Measurements from ENCODE around the gene FRAS1. TPM values are rescaled to one million over a fixed set of nuclear protein-coding genes. Genes with fewer than 3 reads are reported as not detected.
A peak's percentile ranks its signal among the peaks of the same experiment; 100 is the strongest.
"Not testable (repeated sequence)": the region's sequence is repeated elsewhere in the genome, so short reads cannot be mapped to it uniquely, and the experiment has no call there.

FRAS1 gene
- total RNA-seq, 1 donor from 2014 or later, result 12.4 TPM

DNA sequence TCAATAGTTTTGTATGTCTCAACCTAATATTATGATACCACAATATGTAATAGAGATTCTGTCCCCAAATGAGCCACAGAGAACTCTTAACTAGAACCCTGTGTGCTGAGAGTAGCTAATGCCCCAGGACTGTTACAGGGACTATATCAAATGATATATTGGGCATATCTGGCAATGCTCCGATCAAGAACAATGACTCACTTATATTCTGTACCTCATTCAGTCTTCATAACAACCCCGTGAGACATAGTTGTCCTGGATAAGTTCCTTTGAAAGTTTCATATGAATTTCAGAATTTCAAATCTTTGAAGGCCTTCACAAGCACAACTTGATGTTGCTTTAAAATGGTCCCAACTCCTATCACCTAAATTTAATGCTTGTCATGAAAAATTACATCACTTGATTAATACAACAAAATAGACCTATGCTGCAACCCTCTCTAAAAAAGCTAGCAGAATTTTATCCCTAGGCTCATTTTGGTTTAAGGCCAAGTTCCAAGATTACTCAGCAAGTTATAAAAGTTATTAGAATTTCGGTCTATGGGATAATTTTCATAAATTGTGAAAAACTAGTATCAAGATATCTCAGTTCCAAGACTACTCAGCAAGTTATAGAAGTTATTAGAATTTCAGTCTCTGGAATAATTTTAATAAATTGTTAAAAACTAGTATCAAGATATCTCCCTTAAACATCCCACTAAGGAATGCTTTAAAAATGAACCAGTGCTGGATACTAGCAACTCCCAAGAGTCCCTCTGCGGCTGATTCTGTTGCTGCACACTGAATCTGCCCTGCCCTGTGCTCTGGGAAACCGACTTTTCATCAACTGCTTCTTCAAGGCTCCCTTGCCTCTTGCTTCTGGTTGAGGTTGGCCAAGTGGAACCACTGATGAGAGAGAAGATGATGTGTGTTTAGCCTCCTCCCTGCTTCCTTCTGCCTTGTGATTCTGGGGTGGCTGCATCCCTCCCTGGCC is 488.4 kb downstream of the FRAS1 start:
- no peak for DNase-seq (ENCODE audit: low spot score)

DNA sequence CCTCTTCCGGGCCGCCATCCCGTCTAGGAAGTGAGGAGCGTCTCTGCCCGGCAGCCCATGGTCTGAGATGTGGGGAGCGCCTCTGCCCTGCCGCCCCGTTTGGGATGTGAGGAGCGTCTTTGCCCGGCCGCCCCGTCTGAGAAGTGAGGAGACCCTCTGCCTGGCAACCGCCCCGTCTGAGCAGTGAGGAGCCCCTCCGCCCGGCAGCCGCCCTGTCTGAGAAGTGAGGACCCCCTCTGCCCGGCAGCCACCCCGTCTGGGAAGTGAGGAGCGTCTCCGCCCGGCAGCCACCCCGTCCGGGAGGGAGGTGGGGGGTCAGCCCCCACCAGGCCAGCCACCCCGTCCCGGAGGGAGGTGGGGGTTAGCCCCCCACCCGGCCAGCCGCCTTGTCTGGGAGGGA is 490.8 kb downstream of the FRAS1 start:
- not testable (repeated sequence) for DNase-seq (ENCODE audit: low spot score)

DNA sequence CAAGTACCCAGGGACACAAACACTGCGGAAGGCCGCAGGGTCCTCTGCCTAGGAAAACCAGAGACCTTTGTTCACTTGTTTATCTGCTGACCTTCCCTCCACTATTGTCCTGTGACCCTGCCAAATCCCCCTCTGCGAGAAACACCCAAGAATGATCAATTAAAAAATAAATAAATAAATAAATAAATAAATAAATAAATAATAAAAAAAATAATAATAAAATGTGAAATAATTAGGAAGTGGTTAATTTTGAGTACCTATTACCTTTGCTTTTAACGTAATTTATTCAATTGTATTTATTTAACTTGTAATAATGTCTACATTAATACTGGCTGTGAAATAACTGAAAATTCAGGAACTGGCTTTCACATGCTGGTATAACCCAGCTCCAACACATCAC is 491.8 kb downstream of the FRAS1 start:
- not testable (repeated sequence) for DNase-seq (ENCODE audit: low spot score)

DNA sequence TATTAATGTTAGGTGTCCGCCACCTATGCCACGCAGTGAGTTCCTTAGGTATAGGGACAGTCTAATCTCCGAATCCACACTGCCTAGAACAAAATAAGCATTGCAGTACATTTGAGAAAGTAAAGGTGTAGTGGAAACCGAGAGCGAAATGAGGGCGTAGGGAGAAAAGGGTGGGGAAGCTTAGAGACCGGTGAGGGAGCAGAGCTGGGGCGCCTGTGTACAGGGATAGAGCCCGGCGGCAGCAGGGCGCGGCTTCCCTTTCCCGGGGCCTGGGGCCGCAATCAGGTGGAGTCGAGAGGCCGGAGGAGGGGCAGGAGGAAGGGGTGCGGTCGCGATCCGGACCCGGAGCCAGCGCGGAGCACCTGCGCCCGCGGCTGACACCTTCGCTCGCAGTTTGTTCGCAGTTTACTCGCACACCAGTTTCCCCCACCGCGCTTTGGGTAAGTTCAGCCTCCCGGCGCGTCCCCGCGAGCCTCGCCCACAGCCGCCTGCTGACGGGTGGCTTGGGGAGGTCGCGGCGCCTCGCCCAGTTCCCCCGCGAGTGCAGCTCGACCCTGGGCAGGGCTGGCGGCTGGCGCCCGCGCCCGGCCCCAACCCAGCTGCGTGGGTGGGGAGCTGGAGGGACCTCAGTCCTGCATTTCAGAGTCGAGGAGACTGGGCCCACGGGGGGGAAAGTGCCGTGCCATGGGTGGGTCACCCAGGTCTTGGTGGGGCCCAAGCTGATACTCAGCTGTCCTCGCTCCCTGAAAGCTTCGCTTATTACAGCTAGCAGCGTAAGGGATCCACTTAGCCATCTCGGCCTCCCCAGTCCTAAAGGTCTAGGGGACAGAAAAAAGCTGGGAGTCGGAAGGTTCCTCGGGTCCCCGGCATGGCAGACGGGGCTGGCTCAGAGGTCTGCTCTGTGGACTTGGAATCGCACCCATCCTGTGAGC is 494.6 kb downstream of the FRAS1 start, which contains the start of gene ANXA3:
Gene ANXA3 (plus strand): TSS at position 351 of the 932 bp plus-strand sequence. CDS start 2,704 bp downstream, outside the sequence.
- peak; percentile 44 for DNase-seq (ENCODE audit: low spot score)

DNA sequence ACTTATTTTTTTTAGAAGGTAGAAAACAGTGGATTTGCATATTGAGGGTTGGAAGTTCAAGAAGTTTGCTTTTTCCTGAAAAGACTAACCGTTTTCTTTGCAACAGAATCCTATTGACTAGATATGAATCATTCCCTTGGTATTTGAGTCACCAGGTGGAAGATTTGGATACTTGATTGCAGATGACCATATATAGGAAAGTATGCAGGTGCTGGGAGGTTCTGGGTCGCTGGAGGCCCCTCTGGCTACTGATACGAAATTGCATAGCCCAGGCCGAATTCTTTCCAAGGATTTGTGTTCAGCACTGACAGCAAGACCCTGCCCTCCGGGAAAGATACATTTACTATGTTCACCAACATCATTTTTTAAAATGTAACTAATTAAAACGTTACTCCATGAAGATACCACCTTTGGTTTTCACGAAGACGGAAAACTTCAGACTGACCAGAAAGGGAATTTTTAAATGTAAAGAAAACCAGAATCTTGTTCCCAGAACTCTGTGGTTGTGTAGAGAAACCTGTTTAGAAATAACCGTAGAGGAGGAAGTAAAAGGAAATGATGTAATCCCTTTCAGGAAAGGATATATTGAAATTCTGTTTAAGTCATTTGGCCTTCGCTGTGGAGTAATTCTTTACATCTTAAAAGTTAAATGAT is 495.4 kb downstream of the FRAS1 start:
- DNase-seq (ENCODE audit: low spot score), result no peak

DNA sequence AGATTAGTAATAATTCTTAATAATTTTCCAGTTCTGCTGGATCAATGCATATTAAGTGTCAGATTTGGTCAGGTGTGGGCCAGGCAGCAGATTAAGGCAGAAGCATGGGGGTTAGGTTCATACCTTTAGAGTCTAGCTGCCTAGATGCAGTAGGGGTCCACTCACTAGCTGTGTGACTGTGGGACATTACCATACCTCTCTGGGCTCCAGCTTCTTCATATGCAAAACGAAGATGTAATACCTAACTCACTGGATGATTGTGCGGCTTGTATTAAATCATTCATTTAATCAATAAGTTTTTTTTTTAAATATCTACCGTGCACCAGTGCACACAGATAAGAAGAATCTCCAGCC is 495.9 kb downstream of the FRAS1 start:
- DNase-seq (ENCODE audit: low spot score), result no peak

DNA sequence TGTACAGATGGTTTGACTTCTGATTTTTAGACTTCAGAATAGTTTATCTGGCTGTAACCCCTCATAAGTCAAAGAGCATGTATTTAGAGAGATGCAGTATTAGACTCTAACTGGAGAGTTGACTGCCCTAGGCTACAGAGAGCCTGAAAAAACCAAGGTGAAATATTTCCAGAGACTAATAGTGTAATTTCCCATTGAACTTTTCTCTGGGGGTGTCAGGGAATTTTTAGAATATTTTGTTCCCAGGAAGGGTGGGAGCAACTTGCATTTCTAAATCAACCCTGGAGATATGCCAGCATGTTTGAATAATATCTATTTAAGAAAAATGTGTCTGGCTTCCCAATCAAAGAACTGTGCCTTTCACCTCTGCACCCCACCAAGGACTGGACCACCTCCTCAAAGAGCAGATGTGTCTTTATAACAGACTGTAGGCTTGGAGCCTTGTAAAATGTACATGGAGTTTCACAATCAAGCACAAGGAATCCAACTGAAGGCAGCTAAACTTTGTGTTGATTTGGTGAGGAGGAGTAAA is 496.5 kb downstream of the FRAS1 start:
- no peak for DNase-seq (ENCODE audit: low spot score)

DNA sequence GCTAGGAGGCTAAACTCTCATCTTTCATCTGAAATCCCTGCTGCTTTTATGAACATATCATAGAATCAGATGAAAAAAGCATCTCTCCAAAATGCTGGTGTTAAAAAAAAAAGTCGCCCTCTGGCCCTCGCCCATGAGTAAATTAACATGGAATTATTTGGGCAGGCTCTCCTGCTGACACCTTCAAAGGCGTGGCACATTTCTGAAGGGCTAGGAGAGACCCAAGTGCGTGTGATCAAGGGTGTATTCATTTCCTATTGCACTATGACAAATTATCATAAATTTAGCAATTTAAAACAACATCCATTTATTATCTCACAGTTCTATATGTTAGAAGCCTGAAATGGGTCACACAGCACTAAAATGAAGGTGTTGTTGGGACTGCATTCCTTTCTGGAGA is 499.5 kb downstream of the FRAS1 start:
- DNase-seq (ENCODE audit: low spot score), result no peak

DNA sequence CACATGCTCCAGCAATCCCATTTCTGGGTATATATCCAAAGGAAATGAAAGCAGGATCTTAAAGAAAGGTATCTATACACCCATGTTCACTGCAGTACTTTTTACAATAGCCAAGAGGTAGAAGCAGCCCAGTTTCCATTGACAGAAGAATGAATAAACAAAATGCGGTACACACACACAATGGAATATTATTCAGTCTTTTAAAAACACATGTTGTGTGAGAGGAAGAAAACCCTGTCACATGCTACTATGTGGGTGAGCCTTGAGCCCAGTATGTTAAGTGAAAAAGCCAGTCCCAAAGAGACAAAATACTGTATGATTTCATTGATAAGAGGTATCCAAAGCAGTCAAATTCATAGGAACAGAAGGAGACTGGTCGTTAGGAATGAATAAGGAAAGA is 500.7 kb downstream of the FRAS1 start:
- DNase-seq (ENCODE audit: low spot score), result no peak

DNA sequence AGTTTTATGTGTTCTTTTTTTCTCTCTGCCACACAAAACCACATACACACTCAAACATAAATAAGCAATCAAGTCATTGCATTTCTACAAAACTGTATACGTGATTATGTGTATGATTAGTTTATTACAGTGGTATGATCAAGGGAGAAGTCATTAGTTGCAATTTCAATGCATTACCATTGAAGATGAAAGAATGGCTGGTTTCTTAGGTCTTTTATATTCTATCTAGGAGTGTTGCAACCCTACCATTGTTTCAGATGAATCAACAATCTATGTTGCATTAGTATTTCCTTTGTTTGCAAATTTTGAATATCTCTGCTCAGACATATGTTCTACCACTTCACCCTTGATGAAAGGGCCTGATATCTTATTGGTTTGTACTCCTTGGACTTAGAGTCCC is 501.3 kb downstream of the FRAS1 start:
- DNase-seq (ENCODE audit: low spot score), result no peak

DNA sequence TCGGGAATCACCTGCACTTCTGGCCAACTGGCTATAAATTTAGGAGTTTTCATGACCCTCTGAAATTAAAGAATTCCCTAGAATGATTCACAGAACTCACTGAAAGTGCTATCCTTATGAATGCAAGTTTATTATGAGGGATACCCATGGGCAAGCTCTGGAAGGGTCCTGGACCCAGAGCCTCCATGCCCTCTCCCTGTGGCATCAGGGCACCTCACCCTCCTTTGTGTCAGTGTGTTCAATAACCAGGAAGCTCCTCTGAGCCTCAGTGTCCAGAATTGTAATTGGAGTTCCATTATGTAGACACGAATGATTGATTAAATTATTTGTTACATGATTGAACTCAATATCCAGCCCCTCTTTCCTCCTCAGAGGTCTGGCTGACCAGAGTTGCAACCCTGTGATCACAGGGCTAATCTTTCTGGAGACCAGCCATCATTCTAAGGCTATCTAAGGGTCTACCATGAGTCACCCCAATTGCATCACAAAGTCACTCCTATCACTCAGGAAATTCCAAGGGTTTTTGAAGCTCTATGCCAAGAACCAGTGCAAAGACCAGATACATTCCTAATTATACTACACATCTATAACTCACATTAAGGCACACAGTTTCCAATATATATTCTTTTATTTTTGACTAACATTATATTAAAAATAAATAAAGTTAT is 503.3 kb downstream of the FRAS1 start:
- no peak for DNase-seq (ENCODE audit: low spot score)

DNA sequence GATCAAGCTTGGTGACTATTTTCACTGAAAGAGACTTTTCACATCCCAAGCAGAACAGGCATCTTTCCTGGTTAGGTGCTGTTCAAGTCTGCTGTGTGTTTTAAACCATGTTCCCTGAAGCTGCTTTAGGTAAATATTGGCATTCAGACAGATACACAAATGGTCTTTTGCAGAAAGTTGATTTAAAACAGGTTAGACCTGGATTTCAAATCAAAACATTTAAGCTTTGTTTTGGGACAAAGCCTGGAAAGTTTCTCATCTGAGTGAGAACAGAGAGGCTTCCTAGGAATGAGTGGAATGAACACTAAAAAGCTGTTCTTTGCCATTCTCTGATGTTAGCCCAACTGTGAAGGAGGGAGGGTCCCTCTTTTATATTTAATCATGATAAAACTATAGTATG is 504.6 kb downstream of the FRAS1 start:
- DNase-seq (ENCODE audit: low spot score), result no peak

DNA sequence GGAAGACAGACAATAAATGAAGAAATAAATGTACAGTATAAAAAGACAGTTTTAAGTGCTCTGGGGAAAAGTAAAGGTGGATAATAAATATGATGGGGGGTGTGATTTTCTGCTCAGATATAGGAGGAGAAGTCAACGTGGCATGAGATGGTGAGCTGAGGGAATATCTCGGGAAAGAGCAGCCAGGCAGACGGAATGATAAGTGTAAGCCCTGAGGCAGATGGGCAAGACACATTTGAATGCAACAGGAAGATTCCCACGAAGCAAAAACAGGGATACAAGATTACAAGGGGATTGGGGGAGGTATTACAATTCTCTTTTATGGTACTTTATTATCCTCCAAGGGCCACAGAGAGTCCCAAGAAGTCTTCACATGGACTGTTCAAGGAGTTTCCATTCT is 505.6 kb downstream of the FRAS1 start:
- no peak for DNase-seq (ENCODE audit: low spot score)

DNA sequence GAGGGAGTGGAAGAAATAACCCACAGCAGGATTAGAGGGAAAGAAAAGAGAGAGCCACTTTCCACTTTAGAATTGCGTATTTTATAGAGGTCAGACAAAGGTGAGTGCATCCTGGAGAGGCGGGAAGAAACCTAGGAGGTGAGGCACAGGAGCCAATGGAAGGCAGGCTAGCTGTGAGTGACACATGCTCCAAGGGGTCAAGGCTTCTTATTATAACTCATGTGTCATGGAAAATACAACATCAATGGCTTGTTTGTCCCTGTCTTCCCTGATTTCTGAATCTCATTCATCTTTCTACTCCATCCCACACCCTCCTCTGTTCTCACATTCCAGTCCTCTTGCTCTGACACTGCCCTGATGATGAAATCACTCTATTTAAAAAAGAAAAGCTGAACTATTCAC is 508.8 kb downstream of the FRAS1 start:
- DNase-seq (ENCODE audit: low spot score), result no peak

DNA sequence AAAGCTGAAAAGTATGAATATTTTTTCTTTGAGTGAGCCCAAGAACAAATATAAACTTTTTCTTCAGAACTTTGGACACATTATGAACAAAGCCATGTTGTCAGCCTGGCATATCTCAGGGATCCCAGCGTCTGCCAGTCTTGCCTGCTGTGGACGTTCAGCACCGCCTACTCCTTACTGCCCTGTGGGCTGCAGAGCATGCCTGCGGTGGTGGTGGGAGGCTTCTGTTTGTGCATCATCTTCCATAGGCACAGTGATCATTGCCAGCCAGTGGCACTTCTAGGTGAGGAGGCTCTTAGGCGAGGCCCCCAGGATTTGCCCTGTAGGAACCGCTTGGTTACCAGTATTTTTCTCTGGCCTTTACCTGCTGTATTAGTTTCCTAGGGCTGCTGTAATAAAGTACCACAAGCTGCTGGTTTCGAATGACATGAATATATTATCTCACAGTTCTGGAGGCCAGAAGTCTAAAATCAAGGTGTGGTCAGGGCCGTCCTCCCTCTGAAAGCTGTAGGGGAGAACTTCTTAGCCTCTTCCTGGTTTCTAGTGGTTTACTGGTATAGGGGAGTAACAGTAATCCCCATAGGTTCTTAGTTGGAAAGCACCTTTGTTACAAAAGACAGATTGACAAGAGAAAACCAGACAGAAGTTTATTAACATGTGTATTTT is 509.8 kb downstream of the FRAS1 start:
- DNase-seq (ENCODE audit: low spot score), result no peak

DNA sequence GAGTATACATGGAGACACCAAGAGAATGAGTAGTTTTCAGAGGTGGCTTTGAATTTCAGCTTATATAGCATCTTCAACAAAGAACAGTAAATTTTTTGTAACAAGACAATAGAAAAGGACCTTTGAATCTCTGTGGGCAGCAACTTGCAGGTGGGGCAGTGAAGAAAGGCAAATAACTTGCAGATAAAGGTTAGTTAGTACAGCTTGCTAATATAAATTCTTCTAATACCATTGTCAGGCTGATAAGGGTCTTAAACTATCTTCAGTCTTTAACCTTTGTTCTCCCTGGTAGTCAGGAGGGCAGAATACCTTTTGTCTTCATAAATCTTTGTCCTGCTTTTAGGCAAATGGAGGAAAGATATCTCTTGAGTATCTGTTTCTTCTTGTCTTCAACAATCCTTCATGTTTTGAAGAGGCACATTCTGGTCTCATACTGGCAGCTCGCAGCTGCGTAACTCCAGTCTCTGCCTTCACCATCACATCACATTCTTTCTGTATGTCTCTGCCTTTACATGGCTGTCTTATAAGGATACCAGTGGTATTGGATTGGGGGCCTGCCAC is 510.5 kb downstream of the FRAS1 start:
- no peak for DNase-seq (ENCODE audit: low spot score)

DNA sequence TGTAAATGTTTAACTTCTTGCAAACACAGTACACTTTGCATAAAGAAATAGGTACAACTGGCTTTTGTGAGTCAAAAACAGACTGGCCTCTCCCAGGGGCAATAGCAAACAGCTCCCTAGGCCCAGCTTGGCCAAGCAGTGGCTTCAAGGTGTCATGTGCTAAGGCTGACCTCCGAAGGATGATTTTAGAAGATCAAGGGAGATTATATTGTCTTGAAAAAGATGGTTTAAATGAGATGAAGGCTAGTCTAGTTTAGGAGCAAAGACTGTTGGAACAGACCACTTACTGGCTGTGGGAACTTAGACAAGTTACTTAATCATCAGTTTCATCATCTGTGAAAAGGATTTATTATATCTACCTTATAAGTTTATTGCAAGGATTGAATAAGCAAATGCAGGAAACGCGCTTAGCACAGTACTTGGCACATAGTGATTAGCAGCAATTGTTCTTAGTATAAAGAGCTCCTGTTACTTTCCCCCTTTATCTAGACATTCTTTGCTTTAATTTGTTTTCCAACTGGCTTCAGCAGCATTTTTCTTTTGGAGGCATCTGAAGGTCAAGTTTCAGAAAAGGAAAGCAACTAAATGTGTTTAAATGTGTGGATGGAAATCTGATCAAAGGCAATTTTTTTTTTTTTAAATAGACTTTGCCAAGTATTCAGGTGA is 511.6 kb downstream of the FRAS1 start:
- no peak for DNase-seq (ENCODE audit: low spot score)

DNA sequence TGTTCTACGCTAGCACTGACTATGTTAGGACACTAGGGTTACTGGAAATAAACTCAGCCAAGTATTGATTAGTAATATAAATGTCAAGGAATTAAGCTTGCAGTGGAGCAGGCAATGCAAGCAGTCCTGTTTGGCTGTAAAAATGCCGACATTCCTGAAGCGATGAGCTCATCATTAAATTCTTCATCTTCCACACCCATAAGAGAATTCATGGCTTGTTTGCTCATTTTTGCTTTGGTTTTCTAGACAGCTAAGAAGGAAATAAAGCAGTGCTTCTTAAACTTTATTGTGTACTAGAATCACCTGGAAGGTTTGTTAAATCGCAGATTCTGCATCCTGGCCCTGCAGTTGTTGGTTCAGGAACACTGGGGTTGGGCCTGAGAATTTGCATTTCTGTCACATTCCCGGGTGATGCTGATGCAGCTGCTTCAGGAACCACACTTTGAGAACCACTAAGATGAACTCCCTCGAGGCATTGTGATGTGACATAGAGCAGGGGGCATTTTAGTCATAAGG is 512.2 kb downstream of the FRAS1 start:
- DNase-seq (ENCODE audit: low spot score), result no peak

DNA sequence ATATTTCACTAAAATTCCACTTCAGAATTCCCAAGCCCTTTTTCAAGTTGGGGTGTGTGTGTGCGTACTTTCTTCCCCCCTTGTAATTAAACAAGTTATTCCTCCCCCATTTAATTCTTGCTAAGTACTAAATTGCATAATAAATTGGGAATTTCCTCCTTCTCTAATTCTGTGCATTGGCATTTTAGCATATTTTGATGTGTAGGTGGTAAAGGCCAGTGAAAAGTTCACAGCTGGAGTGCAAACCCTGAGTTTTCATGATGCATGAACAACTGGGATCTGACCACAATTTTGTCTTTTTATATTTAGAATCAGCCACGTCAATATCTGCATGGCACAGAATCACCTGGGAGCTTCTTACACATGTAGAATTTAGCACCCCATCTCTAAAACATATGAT is 513.0 kb downstream of the FRAS1 start:
- no peak for DNase-seq (ENCODE audit: low spot score)
